Choroid plexus epithelial cell (primary cell): ENCODE results near the gene DOCK8.

ENCODE experiments used
- DNase-seq: peaks from one replicate; pipeline ENCODE4 v3.0.0-alpha.2; 2010; ENCODE audit warnings: low read depth
- H3K4me3 ChIP-seq: 2 replicates; pipeline ENCODE4 v1.5.1; 2011; ENCODE audit warnings: low read depth, mild to moderate bottlenecking, control low read depth, low read length, moderate library complexity
- TF ChIP-seq, protein P1 (sequence below): conservative IDR thresholded peaks from 2 replicates; pipeline ENCODE4 v1.5.1; 2011; ENCODE audit warnings: low read depth, mild to moderate bottlenecking, control low read depth, inconsistent platforms, low read length, moderate library complexity

DOCK8 gene

DNA sequence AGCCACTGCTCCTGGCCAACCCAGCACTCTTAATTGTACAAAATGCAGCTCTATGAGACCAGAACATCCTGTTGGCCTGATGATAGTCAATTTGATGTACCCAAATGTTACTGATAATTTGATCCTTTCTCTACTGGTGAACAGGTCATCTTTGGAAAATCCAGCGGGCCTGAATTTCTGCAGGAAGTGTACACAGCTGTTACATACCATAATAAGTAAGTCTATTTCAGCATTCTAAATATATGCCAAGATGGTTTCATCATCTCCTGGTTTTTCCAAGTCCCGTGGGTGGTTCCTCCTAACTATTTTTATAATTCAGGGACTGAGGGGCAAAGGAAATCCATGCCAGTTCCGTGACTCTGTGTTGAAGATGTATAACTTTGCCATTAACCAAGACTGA lies 155.4 kb downstream of the DOCK8 start:
- TF ChIP-seq, protein P1, sequence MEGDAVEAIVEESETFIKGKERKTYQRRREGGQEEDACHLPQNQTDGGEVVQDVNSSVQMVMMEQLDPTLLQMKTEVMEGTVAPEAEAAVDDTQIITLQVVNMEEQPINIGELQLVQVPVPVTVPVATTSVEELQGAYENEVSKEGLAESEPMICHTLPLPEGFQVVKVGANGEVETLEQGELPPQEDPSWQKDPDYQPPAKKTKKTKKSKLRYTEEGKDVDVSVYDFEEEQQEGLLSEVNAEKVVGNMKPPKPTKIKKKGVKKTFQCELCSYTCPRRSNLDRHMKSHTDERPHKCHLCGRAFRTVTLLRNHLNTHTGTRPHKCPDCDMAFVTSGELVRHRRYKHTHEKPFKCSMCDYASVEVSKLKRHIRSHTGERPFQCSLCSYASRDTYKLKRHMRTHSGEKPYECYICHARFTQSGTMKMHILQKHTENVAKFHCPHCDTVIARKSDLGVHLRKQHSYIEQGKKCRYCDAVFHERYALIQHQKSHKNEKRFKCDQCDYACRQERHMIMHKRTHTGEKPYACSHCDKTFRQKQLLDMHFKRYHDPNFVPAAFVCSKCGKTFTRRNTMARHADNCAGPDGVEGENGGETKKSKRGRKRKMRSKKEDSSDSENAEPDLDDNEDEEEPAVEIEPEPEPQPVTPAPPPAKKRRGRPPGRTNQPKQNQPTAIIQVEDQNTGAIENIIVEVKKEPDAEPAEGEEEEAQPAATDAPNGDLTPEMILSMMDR, result no peak
- H3K4me3 ChIP-seq, result no peak overlapping the region
- DNase-seq, result no peak

DNA sequence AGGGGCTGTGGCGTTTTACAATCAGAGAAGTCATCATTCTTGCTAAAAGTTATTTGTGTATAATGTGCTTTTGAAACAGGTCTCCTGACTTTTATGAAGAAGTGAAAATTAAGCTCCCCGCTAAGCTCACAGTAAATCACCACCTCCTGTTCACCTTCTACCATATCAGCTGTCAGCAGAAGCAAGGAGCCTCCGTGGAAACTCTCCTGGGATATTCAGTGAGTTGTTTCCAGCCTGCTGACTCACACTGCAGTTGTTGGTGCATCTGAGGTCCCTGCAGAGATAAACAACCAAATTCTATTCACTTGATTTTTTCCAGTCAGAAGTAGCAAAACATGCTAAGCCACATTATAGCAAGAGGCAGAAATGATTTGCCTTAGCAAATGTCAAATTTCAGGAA lies 156.7 kb downstream of the DOCK8 start:
- DNase-seq, result no peak
- no peak overlapping the region for H3K4me3 ChIP-seq
- TF ChIP-seq, protein P1, result no peak

DNA sequence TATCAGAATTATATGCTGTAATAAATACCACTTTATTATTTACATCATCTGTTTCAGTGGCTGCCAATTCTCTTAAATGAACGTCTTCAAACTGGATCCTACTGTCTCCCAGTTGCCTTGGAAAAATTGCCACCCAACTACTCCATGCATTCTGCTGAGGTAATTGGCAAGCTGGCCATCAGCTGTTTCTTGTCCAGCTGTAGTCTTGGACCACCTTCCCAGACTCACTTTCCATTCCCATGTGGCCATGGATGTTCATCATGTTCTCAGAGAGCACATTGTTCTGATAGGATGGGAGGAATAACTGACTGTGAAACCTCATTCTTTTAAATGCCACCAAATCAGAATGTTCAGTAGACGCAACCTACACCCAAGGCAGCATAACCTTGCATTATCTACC lies 157.5 kb downstream of the DOCK8 start:
- no peak for DNase-seq
- H3K4me3 ChIP-seq, result no peak overlapping the region
- TF ChIP-seq, protein P1, result no peak

DNA sequence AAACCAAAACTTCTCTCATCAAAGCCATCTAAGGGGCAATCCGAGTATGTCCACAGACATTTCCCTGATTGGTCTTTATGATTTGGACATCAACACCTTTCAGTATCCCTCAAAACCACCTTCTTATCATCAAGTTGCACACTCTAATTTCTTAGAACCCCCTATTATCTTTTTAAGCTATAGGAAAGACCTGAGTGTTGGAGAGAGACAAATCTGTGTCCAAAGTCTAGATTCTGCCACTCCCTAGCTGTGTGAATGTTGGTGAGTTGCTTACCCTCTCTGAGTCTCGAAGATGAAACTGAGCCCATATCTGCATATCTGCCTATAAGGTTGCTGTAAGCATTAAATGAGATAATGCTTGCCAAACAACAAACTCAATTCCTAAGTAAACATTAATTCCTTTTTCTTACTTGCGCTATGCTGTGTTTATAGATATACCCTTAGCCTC lies 159.1 kb downstream of the DOCK8 start:
- DNase-seq, result no peak
- no peak overlapping the region for H3K4me3 ChIP-seq

DNA sequence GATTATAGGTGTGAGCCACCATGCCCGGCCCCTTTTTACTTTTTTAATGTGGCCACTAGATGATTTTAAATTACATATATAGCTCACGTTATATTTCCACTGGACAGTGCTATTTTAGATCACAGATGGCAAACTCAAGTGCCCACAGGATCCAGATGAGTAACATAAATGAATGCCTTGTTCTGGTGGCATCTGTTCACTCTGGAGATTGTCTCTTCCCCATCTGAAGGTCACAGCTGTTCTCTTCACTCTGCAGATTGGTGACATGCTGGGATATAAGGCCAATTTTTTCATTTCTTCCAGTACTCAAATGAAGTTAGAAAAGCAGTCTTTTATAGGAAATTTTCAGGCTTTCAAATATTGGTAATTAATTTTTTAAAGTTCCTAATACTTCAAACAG lies 160.1 kb downstream of the DOCK8 start:
- TF ChIP-seq, protein P1, result no peak
- no peak overlapping the region for H3K4me3 ChIP-seq
- no peak for DNase-seq

More for the DNA sequence above, 159.1 kb downstream of the DOCK8 start:
- TF ChIP-seq, protein P1, result no peak

DNA sequence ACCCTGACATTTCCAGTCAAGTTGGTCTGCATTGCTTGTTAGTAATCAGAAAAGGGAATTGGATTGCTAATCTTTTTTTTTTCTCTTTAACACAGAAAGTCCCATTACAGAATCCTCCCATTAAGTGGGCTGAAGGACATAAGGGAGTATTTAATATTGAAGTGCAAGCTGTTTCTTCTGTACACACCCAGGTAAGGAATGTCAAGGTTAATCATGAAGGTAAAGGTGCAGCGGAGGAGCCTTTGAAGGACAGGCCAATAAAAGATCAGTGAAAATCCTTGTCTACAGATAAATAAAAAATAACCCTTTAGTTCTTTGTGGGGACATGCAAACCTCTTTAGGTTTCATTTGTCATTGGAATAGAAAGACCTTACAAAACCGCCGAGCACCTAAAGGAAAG lies 161.4 kb downstream of the DOCK8 start:
- H3K4me3 ChIP-seq, result no peak overlapping the region
- TF ChIP-seq, protein P1, result no peak
- no peak for DNase-seq

DNA sequence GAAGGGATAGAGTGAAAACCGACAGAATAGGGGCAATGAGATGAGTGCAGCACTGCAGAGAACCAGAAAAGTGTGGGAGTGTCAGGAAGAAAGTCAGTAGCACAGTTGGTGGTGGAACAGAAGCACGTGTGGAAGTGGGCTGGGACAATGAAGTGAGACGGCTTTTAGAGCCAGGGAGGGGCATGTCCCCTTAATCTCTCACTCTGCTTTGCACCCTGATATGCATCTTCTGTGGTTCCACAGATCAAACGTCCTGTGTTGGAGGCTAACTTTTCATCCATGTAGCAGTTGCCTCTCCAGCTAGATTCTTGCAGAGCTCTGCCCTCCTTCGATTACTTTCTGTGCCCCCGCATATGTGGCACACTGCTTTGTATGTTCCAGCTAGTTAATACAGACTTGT lies 163.6 kb downstream of the DOCK8 start:
- no peak for DNase-seq
- TF ChIP-seq, protein P1, result no peak

More for the DNA sequence above, 163.6 kb downstream of the DOCK8 start:
- H3K4me3 ChIP-seq, result no peak overlapping the region
